Mesendoderm (in vitro differentiated cells): ENCODE results near the gene STARD10.
A peak's percentile ranks its signal among the peaks of the same experiment; 100 is the strongest.

Experiments
- DNase-seq: peaks from one replicate; pipeline ENCODE4 v3.0.0; 2013
- H2AK5ac ChIP-seq: 2 replicates; pipeline ENCODE4 v1.6.1; 2013; ENCODE audit warnings: low read length, inconsistent platforms
- H2BK120ac ChIP-seq: 2 replicates; pipeline ENCODE4 v1.6.1; 2013; ENCODE audit warnings: low read depth, mild to moderate bottlenecking, low read length, moderate library complexity, mixed read lengths
- H2BK15ac ChIP-seq: replicated peaks from 2 replicates; pipeline ENCODE4 v1.6.1; 2013; ENCODE audit warnings: low read depth, mild to moderate bottlenecking, moderate library complexity
- H2BK5ac ChIP-seq: 2 replicates; pipeline ENCODE4 v1.6.1; 2013; ENCODE audit warnings: low read length, inconsistent platforms
- H3K18ac ChIP-seq: 2 replicates; pipeline ENCODE4 v1.6.1; 2013; ENCODE audit warnings: mild to moderate bottlenecking, low read length, mixed read lengths
- H3K23ac ChIP-seq: one replicate; pipeline ENCODE4 v1.6.1; 2013; ENCODE audit warnings: low read length
- H3K27ac ChIP-seq: 2 replicates; pipeline ENCODE4 v1.5.1; 2013; ENCODE audit warnings: low read depth, mild to moderate bottlenecking, inconsistent platforms, low read length, moderate library complexity
- H3K27me3 ChIP-seq: 2 replicates; pipeline ENCODE4 v1.6.1; 2013; ENCODE audit warnings: low read length, control low read depth, mild to moderate bottlenecking, inconsistent platforms; ENCODE audit not compliant: insufficient read depth, poor library complexity
- H3K36me3 ChIP-seq: 2 replicates; pipeline ENCODE4 v1.6.1; 2013; ENCODE audit warnings: low read length, inconsistent platforms; ENCODE audit not compliant: control insufficient read depth, insufficient read depth
- H3K4ac ChIP-seq: one replicate; pipeline ENCODE4 v1.6.1; 2013; ENCODE audit warnings: low read depth, mild to moderate bottlenecking, low read length, moderate library complexity
- H3K4me1 ChIP-seq: 2 replicates; pipeline ENCODE4 v1.6.1; 2013; ENCODE audit warnings: low read depth, low read length, inconsistent platforms; ENCODE audit not compliant: control insufficient read depth
- H3K4me2 ChIP-seq: 2 replicates; pipeline ENCODE4 v1.6.1; 2013; ENCODE audit warnings: low read length
- H3K4me3 ChIP-seq: 2 replicates; pipeline ENCODE4 v1.5.1; 2013; ENCODE audit warnings: mild to moderate bottlenecking, low read length
- H3K56ac ChIP-seq: one replicate; pipeline ENCODE4 v1.6.1; 2013; ENCODE audit warnings: low read length
- H3K79me1 ChIP-seq: 2 replicates; pipeline ENCODE4 v1.6.1; 2013; ENCODE audit warnings: low read length, inconsistent platforms
- H3K79me2 ChIP-seq: 2 replicates; pipeline ENCODE4 v1.6.1; 2013; ENCODE audit warnings: mild to moderate bottlenecking, low read length; ENCODE audit not compliant: control insufficient read depth, insufficient read depth
- H3K9ac ChIP-seq: 2 replicates; pipeline ENCODE4 v1.6.1; 2013; ENCODE audit warnings: low read length, inconsistent platforms
- H4K5ac ChIP-seq: one replicate; pipeline ENCODE4 v1.6.1; 2013; ENCODE audit warnings: low read length
- H4K8ac ChIP-seq: one replicate; pipeline ENCODE4 v1.6.1; 2013; ENCODE audit warnings: low read depth, mild to moderate bottlenecking, control low read depth, low read length, moderate library complexity
- WGBS: extraction: QIAGEN DNeasy Blood & Tissue Kit; methylation state at CpG from one replicate; pipeline ENCODE4 v1.1.7; 2013; ENCODE audit warnings: low lambda C conversion rate, missing lambda C conversion rate; ENCODE audit not compliant: insufficient coverage; ENCODE audit errors: extremely low coverage; 5-methylcytosine and 5-hydroxymethylcytosine counted together

STARD10 gene

DNA sequence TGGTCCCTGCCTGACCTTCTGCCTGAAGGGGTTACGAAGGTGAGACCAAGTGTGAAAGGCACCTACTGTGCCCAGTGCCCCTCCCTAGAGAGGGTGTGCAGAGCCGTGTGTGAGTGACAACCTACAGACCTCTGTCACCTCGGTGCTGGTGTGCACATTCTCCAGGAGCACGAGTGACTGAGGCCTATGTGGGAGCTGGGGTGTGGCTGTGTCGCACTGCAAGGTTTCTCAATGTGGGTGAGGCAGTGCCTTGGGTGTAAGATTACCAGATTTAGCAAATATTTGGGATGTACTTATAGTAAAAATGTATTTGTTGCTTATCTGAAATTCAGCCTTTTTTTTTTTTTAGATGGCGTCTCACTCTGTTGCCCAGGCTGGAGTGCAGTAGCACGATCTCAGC, 5.6 kb downstream of the STARD10 start:
- Histone ChIP-seq H3K18ac (no peak overlapping the region), H3K79me1 (no peaks in the 10 kb centered on the region), H3K4me3 (no peak overlapping the region), H4K8ac (no peak overlapping the region), H3K9ac (no peak overlapping the region), H3K79me2 (no peaks in the 10 kb centered on the region), H3K27ac (no peak overlapping the region), H3K23ac (no peak overlapping the region), H2BK15ac (no peak overlapping the region), H2AK5ac (no peak overlapping the region), H3K56ac (no peak overlapping the region), H2BK120ac (no peak overlapping the region), H2BK5ac (no peak overlapping the region), H3K36me3 (no peaks in the 10 kb centered on the region), H3K27me3 (no peaks in the 10 kb centered on the region), H3K4me2 (no peak overlapping the region), H3K4me1 (no peaks in the 10 kb centered on the region), H3K4ac (no peak overlapping the region), H4K5ac (no peak overlapping the region)
- DNase-seq, result no peak
- no CpG with 5 or more reads among the region's 7 CpGs for whole genome bisulfite sequencing

DNA sequence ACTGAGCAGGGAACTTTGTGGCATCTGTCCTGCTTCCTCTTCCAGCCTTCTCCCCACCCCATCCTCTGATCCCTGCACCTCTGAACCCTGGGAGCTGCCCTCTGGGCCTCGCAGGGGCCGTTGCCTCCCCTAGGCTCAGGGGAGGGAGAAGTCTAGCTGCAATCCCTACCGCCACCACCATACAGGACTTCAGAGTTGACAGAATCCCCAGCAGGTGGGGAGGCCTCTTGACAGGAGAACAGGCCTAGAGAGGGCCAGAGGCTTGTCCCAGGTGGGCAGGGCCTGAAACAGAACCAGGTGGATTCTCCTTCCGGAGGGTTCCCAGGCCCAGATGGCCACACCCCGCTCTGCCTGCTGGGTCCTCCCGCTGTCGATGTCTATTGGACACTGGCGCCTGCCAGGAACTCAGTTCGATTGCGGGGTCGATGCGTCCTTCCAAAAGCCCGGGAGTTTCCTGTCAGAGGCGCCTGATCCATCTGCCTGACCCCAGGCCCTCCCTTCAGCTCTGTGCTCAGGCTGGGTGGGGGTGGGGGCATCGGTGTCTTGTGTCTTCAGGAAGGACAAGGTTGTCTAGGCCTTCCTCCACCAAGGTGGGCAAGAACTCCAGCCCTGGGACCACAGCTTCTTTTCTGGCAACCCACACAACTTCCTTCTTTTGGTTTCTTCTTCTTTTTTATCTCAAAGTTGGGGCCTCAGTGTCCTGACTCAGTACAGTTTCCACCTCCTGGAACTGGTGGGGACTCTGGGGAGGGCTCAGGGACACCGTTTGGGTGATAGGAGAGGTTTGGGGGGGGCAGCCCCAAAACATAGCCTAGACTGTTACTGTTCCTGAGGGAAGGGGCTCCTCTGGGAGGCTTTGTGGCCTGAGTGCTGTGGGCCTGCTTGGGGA, 6.4 kb downstream of the STARD10 start:
- Histone ChIP-seq H2BK5ac (no peak overlapping the region), H3K4me3 (no peak overlapping the region), H3K36me3 (no peaks in the 10 kb centered on the region), H3K9ac (peak overlapping the region; percentile 35), H3K4me1 (no peaks in the 10 kb centered on the region), H3K27me3 (no peaks in the 10 kb centered on the region), H3K23ac (no peak overlapping the region), H2AK5ac (no peak overlapping the region), H3K4ac (no peak overlapping the region), H3K4me2 (no peak overlapping the region), H3K27ac (no peak overlapping the region), H3K56ac (peak overlapping the region; percentile 71), H4K8ac (no peak overlapping the region), H2BK15ac (no peak overlapping the region), H4K5ac (no peak overlapping the region), H2BK120ac (no peak overlapping the region), H3K79me2 (no peaks in the 10 kb centered on the region), H3K79me1 (no peaks in the 10 kb centered on the region), H3K18ac (no peak overlapping the region)
- no CpG with 5 or more reads among the region's 16 CpGs for WGBS
- DNase-seq, result peak; percentile 96

GRCh38 chr11:72786305-72787215, 7.3 kb downstream of the STARD10 start:
- H3K79me1 ChIP-seq, result no peaks in the 10 kb centered on the region
- H3K4ac ChIP-seq, result no peak overlapping the region
- DNase-seq, result no peak
- peak overlapping the region; percentile 35 for H3K9ac ChIP-seq
- no peaks in the 10 kb centered on the region for H3K79me2 ChIP-seq
- H2BK120ac ChIP-seq, result no peak overlapping the region
- no peak overlapping the region for H3K4me3 ChIP-seq
- no CpG with 5 or more reads among the region's 8 CpGs for WGBS
- peaks cover 4% of the 10 kb centered on the region for H3K4me1 ChIP-seq
- no peak overlapping the region for H4K5ac ChIP-seq
- no peaks in the 10 kb centered on the region for H3K36me3 ChIP-seq
- H3K27me3 ChIP-seq, result no peaks in the 10 kb centered on the region
- no peak overlapping the region for H3K27ac ChIP-seq
- no peak overlapping the region for H2AK5ac ChIP-seq
- no peak overlapping the region for H3K4me2 ChIP-seq
- H3K18ac ChIP-seq, result no peak overlapping the region
- peak overlapping the region; percentile 71 for H3K56ac ChIP-seq
- H3K23ac ChIP-seq, result no peak overlapping the region
- no peak overlapping the region for H2BK15ac ChIP-seq
- H4K8ac ChIP-seq, result no peak overlapping the region
- no peak overlapping the region for H2BK5ac ChIP-seq

GRCh38 chr11:72784662-72785061, 9.2 kb downstream of the STARD10 start:
- Histone ChIP-seq H2BK5ac (no peak overlapping the region), H3K18ac (no peak overlapping the region), H3K27ac (no peak overlapping the region), H3K4me1 (peaks cover 4% of the 10 kb centered on the region), H3K4ac (no peak overlapping the region), H3K9ac (no peak overlapping the region), H3K79me2 (no peaks in the 10 kb centered on the region), H4K8ac (no peak overlapping the region), H3K27me3 (no peaks in the 10 kb centered on the region), H2BK120ac (no peak overlapping the region), H2BK15ac (no peak overlapping the region), H3K23ac (peak overlapping the region; percentile 35), H3K56ac (no peak overlapping the region), H3K79me1 (no peaks in the 10 kb centered on the region), H3K36me3 (no peaks in the 10 kb centered on the region), H3K4me3 (no peak overlapping the region), H2AK5ac (no peak overlapping the region), H4K5ac (no peak overlapping the region), H3K4me2 (no peak overlapping the region)
- DNase-seq, result no peak
- no CpG with 5 or more reads among the region's 10 CpGs for WGBS

- Histone ChIP-seq H3K4ac (no peak overlapping the region), H3K27me3 (no peaks in the 10 kb centered on the region), H3K9ac (no peak overlapping the region), H2BK120ac (no peak overlapping the region), H3K4me2 (no peak overlapping the region), H3K36me3 (no peaks in the 10 kb centered on the region), H3K23ac (no peak overlapping the region), H4K5ac (no peak overlapping the region), H3K27ac (no peak overlapping the region), H2BK15ac (no peak overlapping the region), H3K79me1 (no peaks in the 10 kb centered on the region), H3K4me1 (peaks cover 4% of the 10 kb centered on the region), H3K56ac (no peak overlapping the region), H3K18ac (no peak overlapping the region), H4K8ac (no peak overlapping the region), H2BK5ac (no peak overlapping the region), H3K4me3 (no peak overlapping the region), H2AK5ac (no peak overlapping the region), H3K79me2 (no peaks in the 10 kb centered on the region)
- WGBS, result no CpG with 5 or more reads among the region's 2 CpGs
- no peak for DNase-seq
These were observed 10.5 kb downstream of the STARD10 start for GRCh38 chr11:72783144-72783905.
